GM19099 (cell line): ENCODE results near the gene GRM7.

Experiments
- POLR2A ChIP-seq: IDR thresholded peaks from 3 replicates; pipeline ENCODE4 v1.6.1; 2011; ENCODE audit warnings: low read depth; ENCODE audit not compliant: insufficient read length; ENCODE audit errors: extremely low read depth

GRM7 gene

DNA sequence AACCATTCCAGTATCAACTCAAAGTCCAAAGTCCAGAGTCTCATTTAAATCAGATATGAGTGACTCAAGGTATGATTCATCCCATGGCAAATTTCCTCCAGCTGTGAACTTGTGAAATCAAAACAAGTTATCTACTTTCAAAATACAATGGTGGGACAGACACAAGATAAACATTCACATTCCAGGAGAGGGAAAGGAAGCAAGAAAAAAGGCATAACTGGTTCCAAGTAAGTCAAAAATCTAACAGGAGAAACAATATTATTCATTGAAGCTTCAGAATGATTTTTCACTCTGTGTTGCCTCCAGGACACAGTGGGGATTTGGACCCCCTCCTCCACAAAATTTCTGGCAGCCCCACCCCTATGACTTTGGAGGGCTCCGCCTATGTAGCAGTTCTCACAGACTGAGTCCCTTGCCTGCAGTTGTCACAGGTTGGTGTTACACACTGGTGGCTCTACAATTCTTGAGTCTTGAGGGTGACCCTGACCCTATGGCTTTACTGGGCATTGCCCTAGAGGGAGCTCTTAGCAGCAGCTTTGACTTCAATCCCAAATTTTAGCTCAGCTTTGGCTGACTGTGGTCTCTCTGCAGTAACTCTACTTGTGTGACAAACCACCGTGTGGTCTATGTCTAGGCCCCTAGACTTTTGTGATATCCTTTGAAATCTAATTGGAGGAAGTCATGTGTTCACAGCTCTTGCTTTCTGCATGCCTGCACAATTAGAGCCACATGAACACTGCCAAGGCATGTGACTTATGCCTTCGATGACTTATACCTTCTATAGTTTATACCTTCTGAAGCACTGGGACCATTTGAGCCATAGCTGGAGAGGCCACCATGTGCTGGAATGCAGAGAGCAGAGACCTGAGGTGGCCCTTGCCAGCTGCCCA lies 644.2 kb downstream of the GRM7 start:
- no peak for TF ChIP-seq POLR2A

DNA sequence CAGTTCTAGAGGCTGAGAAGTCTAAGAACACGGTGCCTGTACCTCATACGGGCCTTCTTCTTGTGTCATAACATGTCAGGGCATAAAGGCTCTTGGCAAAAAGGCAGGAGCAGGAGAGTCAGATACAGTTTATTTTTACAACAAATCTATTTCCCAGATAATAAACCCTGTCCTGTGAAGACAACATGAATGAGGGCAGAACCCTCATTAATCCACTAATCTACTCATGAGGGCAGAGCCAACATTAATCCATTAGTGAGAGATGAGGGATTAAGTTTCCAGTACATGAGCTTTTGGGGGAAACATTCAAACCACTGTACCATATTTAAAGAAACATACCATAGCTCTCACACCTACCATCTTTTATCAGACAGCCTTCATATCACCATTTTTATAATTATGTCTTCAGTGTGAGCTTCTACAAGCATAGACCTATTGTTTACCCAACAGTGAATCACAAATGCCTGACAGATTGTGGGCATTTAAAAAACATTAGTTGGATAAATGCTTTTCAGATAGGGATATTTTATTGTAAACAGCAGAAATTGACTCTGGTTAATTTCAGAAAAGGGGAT lies 645.8 kb downstream of the GRM7 start:
- no peak for TF ChIP-seq POLR2A

DNA sequence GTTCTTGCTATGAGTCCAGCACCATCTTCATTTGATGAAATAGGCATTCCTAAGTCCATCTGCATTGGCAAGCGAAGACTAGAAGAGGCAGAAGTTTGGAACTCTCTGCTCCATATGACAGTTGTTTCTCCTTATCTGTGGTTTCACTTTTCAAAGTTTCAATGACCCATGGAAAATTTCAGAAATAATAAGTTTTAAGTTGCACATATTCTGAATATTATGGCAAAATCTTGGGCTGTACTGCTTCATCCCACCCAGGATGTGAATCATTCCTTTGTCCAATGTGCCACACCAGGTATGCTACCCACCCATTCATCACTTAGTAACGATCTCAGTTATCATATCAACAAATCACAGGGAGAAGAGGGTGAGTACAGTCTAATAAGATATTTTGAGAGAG lies 647.9 kb downstream of the GRM7 start:
- no peak for TF ChIP-seq POLR2A

DNA sequence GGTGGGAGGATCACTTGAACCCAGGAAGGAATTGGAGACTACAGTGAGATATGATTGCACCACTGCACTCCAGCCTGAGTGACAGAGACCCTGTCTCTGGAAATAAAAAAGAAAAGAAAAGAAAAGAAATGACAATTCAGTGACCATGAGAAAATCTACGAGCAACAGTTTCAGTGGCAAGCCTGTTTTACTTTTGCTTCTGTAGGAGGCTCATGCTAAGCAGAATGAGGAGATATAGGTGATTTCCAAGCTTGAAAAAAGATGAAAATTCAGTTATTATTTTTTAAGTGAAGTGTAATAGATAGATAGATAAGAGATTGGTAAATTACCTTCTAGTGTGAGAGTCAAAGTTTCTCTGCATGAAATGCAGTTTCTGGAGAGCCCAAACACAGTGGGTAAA lies 651.1 kb downstream of the GRM7 start:
- no peak for TF ChIP-seq POLR2A

DNA sequence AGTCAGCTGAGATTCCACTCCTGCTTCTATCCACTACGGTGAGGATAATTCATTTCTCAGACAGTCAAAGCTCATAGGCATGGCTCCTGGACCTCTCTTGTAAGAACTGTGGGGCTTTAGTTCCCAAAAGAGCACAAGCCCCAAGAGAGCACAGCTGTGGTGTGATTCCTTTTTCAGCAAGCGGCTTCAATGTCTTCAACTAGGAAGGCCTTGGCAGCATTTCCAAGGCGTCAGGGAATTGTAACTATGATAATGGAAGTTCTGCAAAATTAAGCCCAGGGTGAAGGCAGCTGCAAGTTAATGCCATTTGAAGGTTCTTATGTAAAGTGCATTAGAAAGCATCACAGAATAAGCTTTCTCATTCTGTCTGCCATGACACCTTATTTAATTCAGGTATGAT lies 657.1 kb downstream of the GRM7 start:
- TF ChIP-seq POLR2A: no peak

DNA sequence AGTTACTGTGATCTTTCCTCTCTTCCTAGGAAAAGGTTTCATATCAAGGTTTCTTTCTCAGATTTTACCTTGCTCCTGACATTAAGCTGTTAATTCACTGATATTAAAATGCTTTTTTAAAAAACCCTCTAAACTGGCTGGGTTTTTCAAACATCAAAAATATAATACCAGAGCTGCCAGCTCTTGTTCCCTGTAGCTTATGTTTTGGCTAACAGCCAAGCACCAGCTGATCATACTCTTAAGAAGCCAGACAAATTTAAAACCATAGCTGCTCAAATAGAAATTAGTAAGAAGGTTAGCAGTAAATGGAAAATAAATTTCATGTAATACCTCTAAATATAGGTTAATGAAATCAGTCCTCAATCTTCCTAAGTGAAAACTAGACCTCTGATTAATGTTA lies 657.5 kb downstream of the GRM7 start:
- TF ChIP-seq POLR2A: no peak

DNA sequence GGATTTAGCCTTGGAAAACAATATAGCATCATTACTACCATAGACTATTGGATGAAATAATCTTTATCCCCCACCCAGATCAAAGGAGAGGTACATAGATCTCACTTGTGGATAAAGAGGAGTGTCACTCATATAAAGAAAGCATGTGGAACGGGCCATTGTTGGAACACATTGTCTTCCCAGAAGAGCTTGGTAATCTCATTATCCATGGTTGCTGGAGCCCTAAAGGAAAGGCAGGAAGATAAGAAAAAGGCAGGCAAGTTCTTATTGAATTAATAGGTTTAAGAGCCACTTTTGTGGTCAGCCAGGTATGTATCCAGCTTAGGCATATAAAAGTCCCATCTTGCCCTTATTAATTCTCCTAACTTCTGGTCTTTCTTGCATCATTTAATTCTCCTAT lies 659.1 kb downstream of the GRM7 start:
- no peak for TF ChIP-seq POLR2A

DNA sequence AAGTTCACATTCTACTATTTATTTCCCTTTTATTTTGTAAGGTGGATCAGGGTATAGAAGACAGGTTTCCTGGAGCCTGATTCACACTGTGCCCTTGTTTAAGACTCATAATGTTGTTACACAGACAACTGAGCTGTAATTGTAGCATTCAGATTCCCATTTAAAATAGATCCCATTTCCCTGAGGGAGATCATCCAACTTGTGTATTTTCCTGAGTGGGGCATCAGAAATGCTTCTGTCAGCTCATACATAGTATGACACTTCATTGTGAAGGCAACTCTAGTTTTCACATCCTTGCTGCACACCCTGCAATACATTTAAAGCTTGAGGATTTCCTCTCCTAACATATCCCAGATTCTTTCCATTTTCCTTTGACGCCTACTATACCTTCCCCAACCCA lies 659.7 kb downstream of the GRM7 start:
- no peak for TF ChIP-seq POLR2A

DNA sequence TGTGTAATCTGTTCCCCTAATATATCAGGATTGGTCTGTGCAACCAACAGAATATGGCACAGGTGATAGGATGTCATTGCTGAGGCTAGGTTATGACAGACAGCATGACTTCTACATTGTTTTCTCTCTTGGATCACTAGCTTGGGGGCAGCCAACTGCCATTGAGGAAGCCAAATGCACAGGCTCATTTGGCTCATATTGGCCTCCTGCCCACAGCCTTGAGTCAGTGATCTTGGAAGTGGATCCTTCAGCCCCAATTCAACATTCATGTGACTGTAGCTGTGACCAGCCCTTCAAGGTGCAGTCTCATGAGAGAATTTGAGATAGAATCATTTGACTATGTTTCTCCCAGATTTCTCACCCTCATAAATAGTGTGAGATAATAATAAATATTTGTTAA lies 675.6 kb downstream of the GRM7 start:
- no peak for TF ChIP-seq POLR2A

DNA sequence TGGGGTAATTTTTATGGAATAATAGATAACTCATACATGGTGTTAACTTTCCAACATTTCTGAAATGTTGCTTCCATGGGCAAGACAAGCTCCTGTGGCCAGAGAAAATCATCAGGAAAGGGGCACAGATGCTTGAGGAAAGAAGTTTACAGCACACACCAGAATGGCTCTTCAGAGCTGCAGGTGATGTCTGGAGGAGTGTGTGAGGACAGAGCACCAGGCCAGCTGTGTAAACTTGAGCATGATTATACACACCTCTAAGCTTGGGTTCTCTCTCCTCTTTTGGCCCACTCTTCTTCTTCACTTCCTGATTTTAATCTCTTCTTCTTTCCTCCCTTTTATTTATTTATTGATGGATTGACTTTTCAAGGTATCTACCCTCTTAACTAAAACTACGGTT lies 676.0 kb downstream of the GRM7 start:
- TF ChIP-seq POLR2A: no peak

DNA sequence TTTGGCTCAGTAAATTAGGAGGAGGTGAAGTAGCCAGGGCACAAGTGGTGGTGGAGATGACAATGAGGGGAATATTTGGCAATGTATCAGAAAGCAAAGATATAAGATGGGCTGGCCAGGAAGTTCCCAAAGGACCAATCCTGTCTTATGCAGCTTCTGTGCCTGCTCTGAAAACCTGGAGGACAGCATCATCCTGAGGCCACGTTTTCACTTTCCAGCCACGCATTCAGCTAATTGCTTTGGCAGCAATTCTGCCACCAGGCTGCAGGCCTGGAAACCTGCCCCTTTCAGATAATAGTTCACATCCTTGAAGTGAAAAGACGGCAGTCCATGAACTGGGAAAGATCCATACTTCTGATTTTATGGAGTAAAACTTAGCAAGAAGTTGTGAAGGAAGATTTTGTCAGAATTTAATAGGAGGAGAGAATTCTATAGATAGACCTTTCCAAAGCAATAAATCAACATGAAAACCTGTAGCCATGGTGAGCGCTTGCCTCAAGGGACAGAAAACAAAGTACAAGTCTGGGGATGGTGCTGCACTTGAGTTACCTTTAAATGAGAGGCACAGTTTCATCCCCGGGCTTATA lies 682.5 kb downstream of the GRM7 start:
- no peak for TF ChIP-seq POLR2A

DNA sequence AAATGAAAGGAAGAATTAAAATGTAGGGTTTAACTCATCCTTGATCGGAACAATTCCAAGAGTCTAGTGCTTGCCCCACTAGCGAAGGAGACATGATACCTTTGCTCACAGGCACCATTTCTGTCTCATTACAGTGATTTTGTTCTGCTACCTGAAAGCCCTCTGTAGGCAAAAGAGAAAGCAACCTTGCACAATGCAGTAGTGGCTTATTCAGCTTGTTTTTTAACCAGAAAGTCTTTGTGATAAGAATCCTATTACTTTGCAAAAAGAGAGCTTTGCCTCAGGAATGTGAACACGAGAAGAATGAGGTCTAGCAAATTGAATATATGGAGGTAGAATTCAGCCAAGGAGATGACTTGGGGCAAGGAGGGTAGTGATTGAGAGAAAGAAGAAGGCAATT lies 684.4 kb downstream of the GRM7 start:
- no peak for TF ChIP-seq POLR2A

DNA sequence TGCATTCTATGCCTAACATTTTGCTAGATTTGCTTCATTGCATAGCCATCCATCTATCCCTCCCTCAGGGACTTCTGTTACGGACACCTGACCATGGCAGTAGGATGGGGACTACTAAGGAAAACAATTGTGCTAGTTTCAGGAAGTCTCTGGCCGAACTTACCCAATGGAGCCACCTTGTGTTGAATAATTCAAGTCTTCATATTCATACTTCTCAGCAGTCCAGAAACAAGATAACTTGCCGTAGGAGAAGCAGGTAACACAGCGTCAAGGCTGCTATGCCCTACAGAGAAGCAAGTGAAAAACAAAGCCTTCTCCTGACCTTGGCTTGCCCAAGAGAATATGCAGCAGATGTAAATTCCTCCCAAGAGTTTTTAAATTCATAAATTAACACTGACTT lies 685.3 kb downstream of the GRM7 start:
- no peak for TF ChIP-seq POLR2A

DNA sequence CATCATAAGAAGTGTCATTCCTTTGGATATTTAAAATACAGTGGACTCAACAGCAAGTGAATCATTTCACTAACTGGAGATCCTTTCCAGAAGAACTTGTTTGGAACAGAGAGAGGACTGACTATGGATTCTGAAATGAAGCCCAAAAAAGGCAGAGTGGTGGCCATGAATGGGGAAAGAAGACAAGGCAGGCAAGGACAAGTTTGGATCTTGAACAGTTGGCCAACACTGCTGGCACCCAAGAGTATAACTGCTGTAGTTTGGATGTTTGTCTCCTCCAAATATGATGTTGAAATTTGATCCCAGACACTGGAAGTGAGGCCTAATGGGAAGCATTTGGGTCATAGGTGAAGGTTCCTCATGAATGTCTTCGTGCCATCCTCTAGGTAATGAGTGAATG lies 686.9 kb downstream of the GRM7 start:
- no peak for TF ChIP-seq POLR2A

DNA sequence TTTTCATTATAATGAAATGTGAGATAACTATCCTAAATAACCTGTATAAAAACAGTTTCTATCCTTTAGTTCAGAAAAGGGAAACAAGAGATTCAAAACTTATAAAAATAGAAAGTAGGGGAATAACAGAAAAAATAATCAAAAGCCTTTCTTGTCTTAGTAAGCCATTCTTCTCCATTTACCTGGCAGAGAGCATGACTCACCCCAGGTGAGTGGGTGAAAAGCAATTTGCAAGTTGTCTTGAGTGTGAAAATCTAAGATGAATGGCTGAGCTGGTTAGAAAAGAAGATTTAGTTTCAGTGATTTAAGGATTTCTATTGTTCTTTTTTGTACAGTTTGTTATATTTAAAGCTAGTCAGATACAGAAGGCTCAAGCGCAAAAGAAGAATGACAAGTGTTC lies 702.0 kb downstream of the GRM7 start:
- no peak for TF ChIP-seq POLR2A

DNA sequence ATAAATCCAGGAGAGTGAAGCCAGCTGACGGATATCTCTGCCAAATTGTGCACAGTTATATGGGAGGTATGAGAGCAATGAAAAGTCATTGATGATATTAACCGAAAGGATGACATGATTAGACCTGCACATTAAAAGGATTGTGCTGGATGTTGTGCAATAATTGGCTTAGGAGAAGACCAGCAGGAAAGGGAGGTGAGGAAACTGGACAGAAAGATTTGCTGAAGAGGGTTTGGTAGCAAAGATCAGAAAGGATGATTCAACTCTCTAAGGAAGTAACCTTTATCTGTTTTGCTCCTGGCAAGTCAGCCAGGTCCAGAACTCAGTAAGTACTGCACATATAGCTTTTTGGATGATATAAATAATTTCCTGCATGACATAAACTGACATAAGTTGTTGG lies 704.7 kb downstream of the GRM7 start:
- TF ChIP-seq POLR2A: no peak
